Measurements from ENCODE around the gene DUSP7. TPM values are rescaled to one million over a fixed set of nuclear protein-coding genes. Genes with fewer than 3 reads are reported as not detected.
A peak's percentile ranks its signal among the peaks of the same experiment; 100 is the strongest.

The DUSP7 gene
- total RNA-seq, 1 donor from 2014 or later, result 21.7 TPM

- H3K9me3 Mint-ChIP-seq (ENCODE audit: unreplicated experiment), result no peaks in the 10 kb centered on the region
- no peak for TF ChIP-seq CTCF (IDR thresholded peaks at IDR 0.05; ENCODE audit: unreplicated experiment)
- H3K4me1 Mint-ChIP-seq (ENCODE audit: unreplicated experiment), result peaks cover 32% of the 10 kb centered on the region
- peak overlapping the region; percentile 89 for H3K4me3 Mint-ChIP-seq (ENCODE audit: unreplicated experiment)
- H3K27me3 Mint-ChIP-seq (ENCODE audit: unreplicated experiment), result peaks cover 17% of the 10 kb centered on the region
- peaks cover 5% of the 10 kb centered on the region for H3K36me3 Mint-ChIP-seq (ENCODE audit: low read depth, unreplicated experiment)
- DNase-seq (ENCODE audit: low spot score), result peak; percentile 26
- H3K27ac Mint-ChIP-seq (ENCODE audit: unreplicated experiment), result peak overlapping the region; percentile 57
Measured at GRCh38 chr3:52054661-52055511, 1.5 kb downstream of the DUSP7 start.

GRCh38 chr3:52053307-52054304 lies 2.8 kb downstream of the DUSP7 start:
- peak; percentile 26 for DNase-seq (ENCODE audit: low spot score)
- Mint-ChIP-seq H3K4me1 (ENCODE audit: unreplicated experiment) (peaks cover 32% of the 10 kb centered on the region), H3K27me3 (ENCODE audit: unreplicated experiment) (peaks cover 15% of the 10 kb centered on the region), H3K9me3 (ENCODE audit: unreplicated experiment) (no peaks in the 10 kb centered on the region), H3K36me3 (ENCODE audit: low read depth, unreplicated experiment) (peaks cover 5% of the 10 kb centered on the region), H3K27ac (ENCODE audit: unreplicated experiment) (peak overlapping the region; percentile 86), H3K4me3 (ENCODE audit: unreplicated experiment) (peak overlapping the region; percentile 83)
- no peak for TF ChIP-seq CTCF (IDR thresholded peaks at IDR 0.05; ENCODE audit: unreplicated experiment)

- Mint-ChIP-seq H3K27me3 (ENCODE audit: unreplicated experiment) (peaks cover 15% of the 10 kb centered on the region), H3K4me1 (ENCODE audit: unreplicated experiment) (peaks cover 32% of the 10 kb centered on the region), H3K4me3 (ENCODE audit: unreplicated experiment) (peak overlapping the region; percentile 56), H3K9me3 (ENCODE audit: unreplicated experiment) (no peaks in the 10 kb centered on the region), H3K36me3 (ENCODE audit: low read depth, unreplicated experiment) (peaks cover 5% of the 10 kb centered on the region), H3K27ac (ENCODE audit: unreplicated experiment) (peak overlapping the region; percentile 74)
- DNase-seq (ENCODE audit: low spot score), result peak; percentile 74
- TF ChIP-seq CTCF (IDR thresholded peaks at IDR 0.05; ENCODE audit: unreplicated experiment), result no peak
Measured at GRCh38 chr3:52052831-52053306, 3.5 kb downstream of the DUSP7 start.

- TF ChIP-seq CTCF (IDR thresholded peaks at IDR 0.05; ENCODE audit: unreplicated experiment), result no peak
- no peak for DNase-seq (ENCODE audit: low spot score)
- Mint-ChIP-seq H3K4me1 (ENCODE audit: unreplicated experiment) (peaks cover 38% of the 10 kb centered on the region), H3K36me3 (ENCODE audit: low read depth, unreplicated experiment) (peaks cover 9% of the 10 kb centered on the region), H3K27ac (ENCODE audit: unreplicated experiment) (peak overlapping the region; percentile 64), H3K27me3 (ENCODE audit: unreplicated experiment) (peaks cover 7% of the 10 kb centered on the region), H3K9me3 (ENCODE audit: unreplicated experiment) (no peaks in the 10 kb centered on the region), H3K4me3 (ENCODE audit: unreplicated experiment) (no peak overlapping the region)
Measured at GRCh38 chr3:52051444-52051843, 4.9 kb downstream of the DUSP7 start.

Measured in endothelial cell (in vitro differentiated cells).